Adrenal gland (tissue), 5 donors: ENCODE data around the gene TIGD1.

Source experiments
- POLR2A ChIP-seq, 2 donors: fragments of 450-650 bp; IDR thresholded peaks; one replicate each; pipeline ENCODE4 v1.6.1; 2017; ENCODE audit warnings: antibody characterized with exemption in 2 of 2, mild to moderate bottlenecking in 2 of 2, moderate library complexity in 1 of 2
- TF ChIP-seq, protein P1 (sequence below), 6 experiments: fragments of 450-650 bp in 4 of 6; fragments of 200-600 bp in 2 of 6; sonication (generic) in 1 of 6; IDR thresholded peaks; 1 replicate in 5 of 6; 2 replicates in 1 of 6; pipeline versions ENCODE4 v1.5.1 to v1.8.0; 2016 to 2021; ENCODE audit warnings: antibody characterized with exemption in 6 of 6, mild to moderate bottlenecking in 2 of 6, moderate library complexity in 1 of 6
- donor health status: DM: no; HTN: no; CAD: no.

DNA sequence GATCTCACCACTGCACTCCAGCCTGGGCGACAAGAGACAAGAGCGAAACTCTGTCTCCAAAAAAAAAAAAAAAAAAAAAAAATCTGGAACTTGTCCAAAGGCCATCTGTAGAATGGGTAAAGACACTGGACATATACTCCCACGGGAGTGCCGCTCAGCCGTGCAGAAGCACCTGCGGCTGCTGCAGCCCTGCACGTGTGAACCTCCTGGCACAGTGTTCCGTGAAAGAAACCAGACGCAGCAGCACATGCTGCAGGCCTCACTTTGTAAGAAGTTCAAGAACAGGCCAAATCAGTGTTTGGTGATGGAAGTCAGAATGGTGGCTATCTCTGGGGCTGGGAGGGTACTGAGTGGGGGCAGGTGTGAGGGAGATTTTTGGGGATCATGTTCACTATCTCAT is 17.9 kb downstream of the TIGD1 start:
- TF ChIP-seq, protein P1, sequence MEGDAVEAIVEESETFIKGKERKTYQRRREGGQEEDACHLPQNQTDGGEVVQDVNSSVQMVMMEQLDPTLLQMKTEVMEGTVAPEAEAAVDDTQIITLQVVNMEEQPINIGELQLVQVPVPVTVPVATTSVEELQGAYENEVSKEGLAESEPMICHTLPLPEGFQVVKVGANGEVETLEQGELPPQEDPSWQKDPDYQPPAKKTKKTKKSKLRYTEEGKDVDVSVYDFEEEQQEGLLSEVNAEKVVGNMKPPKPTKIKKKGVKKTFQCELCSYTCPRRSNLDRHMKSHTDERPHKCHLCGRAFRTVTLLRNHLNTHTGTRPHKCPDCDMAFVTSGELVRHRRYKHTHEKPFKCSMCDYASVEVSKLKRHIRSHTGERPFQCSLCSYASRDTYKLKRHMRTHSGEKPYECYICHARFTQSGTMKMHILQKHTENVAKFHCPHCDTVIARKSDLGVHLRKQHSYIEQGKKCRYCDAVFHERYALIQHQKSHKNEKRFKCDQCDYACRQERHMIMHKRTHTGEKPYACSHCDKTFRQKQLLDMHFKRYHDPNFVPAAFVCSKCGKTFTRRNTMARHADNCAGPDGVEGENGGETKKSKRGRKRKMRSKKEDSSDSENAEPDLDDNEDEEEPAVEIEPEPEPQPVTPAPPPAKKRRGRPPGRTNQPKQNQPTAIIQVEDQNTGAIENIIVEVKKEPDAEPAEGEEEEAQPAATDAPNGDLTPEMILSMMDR (IDR thresholded peaks at IDR 0.05), result no peak
- no peak for TF ChIP-seq POLR2A (IDR thresholded peaks at IDR 0.05)
